ENCODE measurements around the gene LIME1.
A peak's percentile ranks its signal among the peaks of the same experiment; 100 is the strongest.

Gene LIME1, protein sequence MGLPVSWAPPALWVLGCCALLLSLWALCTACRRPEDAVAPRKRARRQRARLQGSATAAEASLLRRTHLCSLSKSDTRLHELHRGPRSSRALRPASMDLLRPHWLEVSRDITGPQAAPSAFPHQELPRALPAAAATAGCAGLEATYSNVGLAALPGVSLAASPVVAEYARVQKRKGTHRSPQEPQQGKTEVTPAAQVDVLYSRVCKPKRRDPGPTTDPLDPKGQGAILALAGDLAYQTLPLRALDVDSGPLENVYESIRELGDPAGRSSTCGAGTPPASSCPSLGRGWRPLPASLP

DNA sequence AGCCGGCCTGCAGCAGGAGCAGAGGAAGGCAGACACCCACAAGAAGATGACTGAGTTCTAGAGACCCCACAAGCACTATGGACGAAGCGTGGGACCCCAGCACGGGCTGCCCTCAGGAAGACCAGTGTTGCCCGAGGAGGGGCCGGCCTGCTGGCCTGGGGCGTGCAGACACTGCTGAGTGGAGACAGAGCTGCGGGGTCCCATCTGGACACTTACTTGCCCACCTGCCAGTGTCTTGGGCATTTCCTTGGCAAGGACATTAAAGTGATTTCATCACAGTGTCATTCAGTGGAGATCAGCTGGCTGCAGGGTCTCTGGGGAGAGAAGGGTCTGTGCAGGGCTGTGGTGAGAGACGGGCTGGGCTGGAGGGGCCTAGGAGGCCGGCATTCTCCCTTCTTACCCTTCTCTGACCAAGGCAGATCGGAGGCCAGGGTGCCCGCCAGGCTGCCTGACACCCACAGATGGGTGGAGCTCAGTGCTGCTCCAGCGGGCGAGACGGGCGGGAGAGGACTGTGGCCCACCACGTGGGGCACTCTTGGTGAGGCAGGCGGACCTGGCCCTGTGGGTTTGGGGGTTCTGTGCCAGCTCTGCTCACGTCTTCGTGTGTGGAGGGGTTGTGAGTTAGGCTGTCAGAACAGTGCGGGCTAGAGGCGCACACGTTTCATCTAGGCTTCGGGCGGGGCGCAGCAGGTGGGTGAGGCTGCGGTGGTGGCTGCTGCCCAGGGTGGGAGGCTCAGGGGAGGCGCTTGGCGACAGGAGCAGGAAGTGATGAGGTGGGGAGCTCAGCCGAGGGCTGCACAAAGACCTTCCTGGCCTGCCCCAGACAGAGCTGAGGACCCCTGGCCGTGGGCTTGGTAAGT is at the start of gene LIME1:
TSS of gene LIME1 (plus strand) at position 806 of the 860 bp plus-strand sequence. CDS start 886 bp downstream, outside the sequence.
- Histone ChIP-seq H3K9ac (ENCODE audit: low read length) (no peak within 1 kb of the TSS), H3K36me3 (ENCODE audit: control insufficient read depth, insufficient read depth, low read length, severe bottlenecking) (peaks cover 30% of the 10 kb centered on the region), H3K27me3 (replicated peaks; ENCODE audit: control insufficient read depth, insufficient read depth, low read length) (no peaks in the 10 kb centered on the region), H3K4me1 (ENCODE audit: control insufficient read depth, insufficient read depth, low read length) (peaks cover 11% of the 10 kb centered on the region), H3K9me3 (ENCODE audit: control insufficient read depth, low read length) (no peaks in the 10 kb centered on the region), H3K4me3 (ENCODE audit: low read length) (no peak within 1 kb of the TSS)
- no peak for DNase-seq (ENCODE audit: low read depth)

DNA sequence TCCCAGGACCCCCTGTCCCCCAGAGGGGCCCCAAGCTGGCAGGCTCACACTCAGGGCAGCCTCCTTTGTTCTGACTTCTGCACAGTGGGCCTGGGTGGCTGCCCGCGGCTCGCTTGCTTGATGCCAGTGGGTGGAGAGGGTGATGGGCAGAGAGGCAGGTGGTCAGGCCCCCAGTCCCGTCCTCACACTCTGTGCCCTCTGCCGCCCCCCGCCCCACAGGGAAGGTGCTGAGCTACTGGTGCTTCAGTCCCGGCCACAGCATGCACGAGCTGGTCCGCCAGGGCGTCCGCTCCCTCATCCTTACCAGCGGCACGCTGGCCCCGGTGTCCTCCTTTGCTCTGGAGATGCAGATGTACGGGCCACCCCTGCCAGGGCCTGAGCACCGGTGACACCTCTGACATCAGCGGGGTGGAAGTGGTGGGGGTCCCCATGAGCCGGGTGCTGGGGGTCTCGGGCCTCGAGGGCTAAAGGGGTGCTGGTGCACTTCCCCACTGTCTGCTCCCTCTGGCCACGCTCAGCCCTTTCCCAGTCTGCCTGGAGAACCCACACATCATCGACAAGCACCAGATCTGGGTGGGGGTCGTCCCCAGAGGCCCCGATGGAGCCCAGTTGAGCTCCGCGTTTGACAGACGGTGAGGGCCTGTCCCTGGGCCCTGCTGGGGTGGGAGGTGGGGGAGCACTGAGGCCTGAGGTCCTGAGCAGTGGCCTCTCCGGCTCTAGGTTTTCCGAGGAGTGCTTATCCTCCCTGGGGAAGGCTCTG is 48.9 kb upstream of the LIME1 start:
- Histone ChIP-seq H3K4me3 (ENCODE audit: low read length) (no peak overlapping the region), H3K9me3 (ENCODE audit: control insufficient read depth, low read length) (no peaks in the 10 kb centered on the region), H3K9ac (ENCODE audit: low read length) (peak overlapping the region; percentile 67), H3K27me3 (replicated peaks; ENCODE audit: control insufficient read depth, insufficient read depth, low read length) (no peaks in the 10 kb centered on the region), H3K36me3 (ENCODE audit: control insufficient read depth, insufficient read depth, low read length, severe bottlenecking) (no peaks in the 10 kb centered on the region), H3K4me1 (ENCODE audit: control insufficient read depth, insufficient read depth, low read length) (peaks cover 31% of the 10 kb centered on the region)
- no peak for DNase-seq (ENCODE audit: low read depth)

DNA sequence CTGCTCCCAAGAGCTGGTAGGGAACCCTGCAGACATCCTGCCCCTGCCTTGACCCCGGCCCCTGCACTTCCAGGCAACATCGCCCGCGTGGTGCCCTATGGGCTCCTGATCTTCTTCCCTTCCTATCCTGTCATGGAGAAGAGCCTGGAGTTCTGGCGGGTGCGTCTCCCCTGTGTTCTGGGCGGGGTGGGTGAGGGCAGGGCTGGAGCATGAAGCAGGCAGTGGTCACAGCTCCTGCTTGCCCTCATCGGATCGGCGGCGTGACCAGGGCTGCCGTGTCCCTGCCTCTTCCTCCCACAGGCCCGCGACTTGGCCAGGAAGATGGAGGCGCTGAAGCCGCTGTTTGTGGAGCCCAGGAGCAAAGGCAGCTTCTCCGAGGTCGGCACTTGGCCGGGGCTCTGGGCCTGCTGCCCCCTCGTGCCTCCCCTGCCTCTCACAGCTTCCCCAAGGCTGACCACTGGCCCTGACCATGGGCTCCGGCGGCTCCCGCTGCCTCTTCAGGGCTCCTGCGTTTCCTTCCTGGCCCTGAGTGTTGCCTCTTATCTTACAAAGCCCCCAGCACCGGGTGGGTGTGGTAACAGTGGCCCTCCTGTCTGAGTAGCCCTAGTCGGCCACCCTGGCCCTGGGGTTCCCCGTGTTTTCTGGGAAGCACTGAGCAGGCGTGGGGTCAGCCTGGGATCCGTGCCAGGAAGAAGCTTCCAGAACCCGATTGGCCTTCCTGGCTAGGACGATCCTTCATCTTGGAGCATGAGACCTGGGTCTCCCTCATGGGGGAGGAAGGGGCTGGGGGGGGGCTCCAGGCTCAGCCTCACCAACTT is 48.0 kb upstream of the LIME1 start:
- Histone ChIP-seq H3K27me3 (replicated peaks; ENCODE audit: control insufficient read depth, insufficient read depth, low read length) (no peaks in the 10 kb centered on the region), H3K4me1 (ENCODE audit: control insufficient read depth, insufficient read depth, low read length) (peaks cover 23% of the 10 kb centered on the region), H3K4me3 (ENCODE audit: low read length) (no peak overlapping the region), H3K9me3 (ENCODE audit: control insufficient read depth, low read length) (no peaks in the 10 kb centered on the region), H3K36me3 (ENCODE audit: control insufficient read depth, insufficient read depth, low read length, severe bottlenecking) (no peaks in the 10 kb centered on the region), H3K9ac (ENCODE audit: low read length) (peak overlapping the region; percentile 67)
- no peak for DNase-seq (ENCODE audit: low read depth)

DNA sequence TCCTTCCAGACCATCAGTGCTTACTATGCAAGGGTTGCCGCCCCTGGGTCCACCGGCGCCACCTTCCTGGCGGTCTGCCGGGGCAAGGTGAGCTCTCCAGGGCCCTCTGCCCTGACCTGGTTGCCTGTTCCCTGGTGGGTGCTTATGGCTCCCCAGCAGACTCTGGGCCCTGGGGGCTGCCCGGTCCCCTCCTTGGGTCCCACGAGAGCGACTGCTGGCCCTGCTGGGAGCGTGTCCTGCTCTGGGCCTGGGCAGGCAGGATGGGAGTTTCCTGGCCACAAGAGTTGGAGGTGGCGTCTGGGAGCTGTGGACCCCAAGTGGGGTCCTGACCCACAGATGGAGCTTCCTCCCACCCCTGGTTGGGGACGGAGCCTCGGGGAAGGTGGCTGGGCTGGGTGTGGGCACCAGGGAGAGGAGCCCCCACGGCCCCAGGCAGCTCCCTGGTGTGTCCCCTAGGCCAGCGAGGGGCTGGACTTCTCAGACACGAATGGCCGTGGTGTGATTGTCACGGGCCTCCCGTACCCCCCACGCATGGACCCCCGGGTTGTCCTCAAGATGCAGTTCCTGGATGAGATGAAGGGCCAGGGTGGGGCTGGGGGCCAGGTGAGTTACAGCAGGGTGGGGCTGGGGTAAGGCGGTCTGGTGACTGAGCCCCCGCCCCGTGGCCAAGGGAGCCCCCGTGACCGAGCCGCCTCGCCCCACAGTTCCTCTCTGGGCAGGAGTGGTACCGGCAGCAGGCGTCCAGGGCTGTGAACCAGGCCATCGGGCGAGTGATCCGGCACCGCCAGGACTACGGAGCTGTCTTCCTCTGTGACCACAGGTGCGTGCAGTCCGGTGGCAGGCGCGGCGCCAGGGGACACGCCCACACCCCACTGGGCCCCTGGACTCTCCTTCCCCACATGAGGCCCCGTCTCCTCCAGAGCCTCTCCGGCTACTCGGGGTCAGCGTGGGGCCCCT is 47.1 kb upstream of the LIME1 start:
- no peak for DNase-seq (ENCODE audit: low read depth)
- H3K4me1 ChIP-seq (ENCODE audit: control insufficient read depth, insufficient read depth, low read length) = peaks cover 23% of the 10 kb centered on the region
- H3K9me3 ChIP-seq (ENCODE audit: control insufficient read depth, low read length) = no peaks in the 10 kb centered on the region
- H3K27me3 ChIP-seq (replicated peaks; ENCODE audit: control insufficient read depth, insufficient read depth, low read length) = no peaks in the 10 kb centered on the region
- no peak overlapping the region for H3K4me3 ChIP-seq (ENCODE audit: low read length)
- no peaks in the 10 kb centered on the region for H3K36me3 ChIP-seq (ENCODE audit: control insufficient read depth, insufficient read depth, low read length, severe bottlenecking)
- no peak overlapping the region for H3K9ac ChIP-seq (ENCODE audit: low read length)

DNA sequence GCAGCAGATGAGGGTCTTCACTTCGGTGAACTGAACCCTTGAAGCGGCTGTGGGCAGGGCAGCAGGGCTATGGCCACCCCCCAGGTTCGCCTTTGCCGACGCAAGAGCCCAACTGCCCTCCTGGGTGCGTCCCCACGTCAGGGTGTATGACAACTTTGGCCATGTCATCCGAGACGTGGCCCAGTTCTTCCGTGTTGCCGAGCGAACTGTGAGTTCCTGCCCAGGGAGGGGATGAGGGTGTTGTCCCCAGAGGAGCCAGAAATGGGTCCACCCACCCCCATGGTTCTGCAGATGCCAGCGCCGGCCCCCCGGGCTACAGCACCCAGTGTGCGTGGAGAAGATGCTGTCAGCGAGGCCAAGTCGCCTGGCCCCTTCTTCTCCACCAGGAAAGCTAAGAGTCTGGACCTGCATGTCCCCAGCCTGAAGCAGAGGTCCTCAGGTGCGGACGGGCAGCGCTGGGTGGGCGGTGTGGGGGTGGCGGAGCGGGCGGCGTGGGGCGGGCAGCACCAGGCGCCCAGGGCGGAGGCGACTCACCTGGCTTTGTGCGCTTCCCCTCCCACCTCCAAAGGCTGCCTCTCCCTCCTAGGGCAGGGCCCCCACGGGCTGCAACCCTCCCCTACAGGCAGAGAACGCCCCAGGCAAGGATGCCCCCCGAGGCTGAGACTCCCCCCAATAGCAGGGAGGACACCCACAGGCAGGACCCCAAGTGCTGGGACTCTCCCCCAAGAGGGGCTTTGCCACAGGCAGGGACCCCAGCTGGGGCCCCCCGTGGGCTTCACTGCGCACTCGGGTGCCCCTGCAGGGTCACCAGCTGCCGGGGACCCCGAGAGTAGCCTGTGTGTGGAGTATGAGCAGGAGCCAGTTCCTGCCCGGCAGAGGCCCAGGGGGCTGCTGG is 46.2 kb upstream of the LIME1 start:
- no peaks in the 10 kb centered on the region for H3K27me3 ChIP-seq (replicated peaks; ENCODE audit: control insufficient read depth, insufficient read depth, low read length)
- H3K4me3 ChIP-seq (ENCODE audit: low read length) = no peak overlapping the region

DNA sequence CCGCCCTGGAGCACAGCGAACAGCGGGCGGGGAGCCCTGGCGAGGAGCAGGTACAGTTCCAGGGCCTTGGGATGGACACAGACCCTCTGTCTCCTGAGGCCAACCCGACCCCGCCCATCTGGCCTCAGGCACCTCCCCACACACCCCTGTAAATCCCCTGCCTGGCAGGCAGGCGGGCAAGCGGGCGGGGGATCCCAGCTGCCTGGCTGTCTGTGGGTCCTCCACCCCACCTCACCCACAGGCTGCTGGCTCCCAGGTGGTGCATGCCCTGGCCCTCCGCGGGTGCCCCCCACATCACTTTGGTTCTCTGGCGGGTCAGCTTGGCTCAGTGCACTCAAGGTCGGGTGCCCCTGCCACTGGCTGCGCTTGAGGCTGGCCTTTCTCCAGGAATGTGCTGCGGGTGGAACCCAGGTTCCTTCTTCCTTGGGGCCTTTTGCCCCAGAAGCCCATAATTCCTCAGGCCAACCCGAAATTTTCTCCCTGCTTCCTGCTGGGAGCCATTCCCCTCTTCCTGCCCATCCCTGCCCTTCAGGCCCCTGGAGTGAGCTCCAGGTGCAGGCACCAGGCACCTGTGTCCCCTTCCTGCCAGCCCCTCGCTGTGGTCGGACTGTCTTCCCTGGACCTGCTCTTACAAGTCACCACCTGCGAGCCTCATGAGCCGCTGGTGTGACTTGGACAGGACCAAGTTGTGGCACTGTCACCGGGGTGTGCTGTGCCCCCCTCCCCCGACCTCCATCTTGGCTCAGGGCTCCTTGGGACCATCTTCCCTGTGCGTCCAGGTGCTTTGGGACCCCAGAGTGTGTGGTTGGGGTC is 45.4 kb upstream of the LIME1 start:
- Histone ChIP-seq H3K4me1 (ENCODE audit: control insufficient read depth, insufficient read depth, low read length) (peaks cover 23% of the 10 kb centered on the region), H3K9ac (ENCODE audit: low read length) (no peak overlapping the region), H3K9me3 (ENCODE audit: control insufficient read depth, low read length) (no peaks in the 10 kb centered on the region), H3K36me3 (ENCODE audit: control insufficient read depth, insufficient read depth, low read length, severe bottlenecking) (no peaks in the 10 kb centered on the region), H3K27me3 (replicated peaks; ENCODE audit: control insufficient read depth, insufficient read depth, low read length) (no peaks in the 10 kb centered on the region), H3K4me3 (ENCODE audit: low read length) (no peak overlapping the region)
- no peak for DNase-seq (ENCODE audit: low read depth)

More for the DNA sequence above, 46.2 kb upstream of the LIME1 start:
- no peaks in the 10 kb centered on the region for H3K36me3 ChIP-seq (ENCODE audit: control insufficient read depth, insufficient read depth, low read length, severe bottlenecking)
- peaks cover 23% of the 10 kb centered on the region for H3K4me1 ChIP-seq (ENCODE audit: control insufficient read depth, insufficient read depth, low read length)
- no peak for DNase-seq (ENCODE audit: low read depth)
- no peaks in the 10 kb centered on the region for H3K9me3 ChIP-seq (ENCODE audit: control insufficient read depth, low read length)
- no peak overlapping the region for H3K9ac ChIP-seq (ENCODE audit: low read length)

DNA sequence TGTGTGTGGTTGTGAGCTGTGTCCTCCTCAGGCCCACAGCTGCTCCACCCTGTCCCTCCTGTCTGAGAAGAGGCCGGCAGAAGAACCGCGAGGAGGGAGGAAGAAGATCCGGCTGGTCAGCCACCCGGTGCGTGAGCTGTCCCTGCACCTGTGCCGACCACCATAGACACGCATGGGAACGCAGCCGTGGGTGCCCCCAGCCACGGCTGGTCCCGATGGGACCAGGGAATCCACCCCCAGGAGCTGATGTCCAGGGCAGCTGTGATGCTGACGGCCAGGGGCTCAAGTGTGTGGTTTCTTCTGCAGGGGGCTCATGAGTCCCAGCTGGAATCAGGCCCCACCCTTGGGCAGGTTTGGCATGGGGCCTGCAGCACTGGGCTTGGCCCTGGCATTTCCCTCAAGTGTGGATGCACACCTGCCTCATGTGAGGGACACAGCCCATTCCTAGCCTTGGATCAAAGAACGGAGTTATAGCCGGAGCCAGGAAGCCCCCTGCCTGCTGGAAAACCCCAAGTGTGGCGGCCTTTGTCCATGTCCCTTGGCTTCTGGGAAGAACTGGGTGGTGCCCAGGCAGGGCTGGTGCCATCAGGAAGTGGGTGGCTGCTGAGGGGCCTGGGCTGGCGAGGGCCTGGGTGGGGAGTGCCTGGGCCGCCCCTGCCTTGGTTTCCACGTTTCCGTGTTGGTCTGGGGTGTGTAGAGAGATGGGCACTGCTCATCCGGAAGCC is 44.6 kb upstream of the LIME1 start:
- H3K9me3 ChIP-seq (ENCODE audit: control insufficient read depth, low read length) = no peaks in the 10 kb centered on the region
- no peak for DNase-seq (ENCODE audit: low read depth)
- H3K27me3 ChIP-seq (replicated peaks; ENCODE audit: control insufficient read depth, insufficient read depth, low read length) = no peaks in the 10 kb centered on the region
- no peak overlapping the region for H3K9ac ChIP-seq (ENCODE audit: low read length)
- peaks cover 20% of the 10 kb centered on the region for H3K4me1 ChIP-seq (ENCODE audit: control insufficient read depth, insufficient read depth, low read length)
- H3K36me3 ChIP-seq (ENCODE audit: control insufficient read depth, insufficient read depth, low read length, severe bottlenecking) = no peaks in the 10 kb centered on the region
- no peak overlapping the region for H3K4me3 ChIP-seq (ENCODE audit: low read length)

DNA sequence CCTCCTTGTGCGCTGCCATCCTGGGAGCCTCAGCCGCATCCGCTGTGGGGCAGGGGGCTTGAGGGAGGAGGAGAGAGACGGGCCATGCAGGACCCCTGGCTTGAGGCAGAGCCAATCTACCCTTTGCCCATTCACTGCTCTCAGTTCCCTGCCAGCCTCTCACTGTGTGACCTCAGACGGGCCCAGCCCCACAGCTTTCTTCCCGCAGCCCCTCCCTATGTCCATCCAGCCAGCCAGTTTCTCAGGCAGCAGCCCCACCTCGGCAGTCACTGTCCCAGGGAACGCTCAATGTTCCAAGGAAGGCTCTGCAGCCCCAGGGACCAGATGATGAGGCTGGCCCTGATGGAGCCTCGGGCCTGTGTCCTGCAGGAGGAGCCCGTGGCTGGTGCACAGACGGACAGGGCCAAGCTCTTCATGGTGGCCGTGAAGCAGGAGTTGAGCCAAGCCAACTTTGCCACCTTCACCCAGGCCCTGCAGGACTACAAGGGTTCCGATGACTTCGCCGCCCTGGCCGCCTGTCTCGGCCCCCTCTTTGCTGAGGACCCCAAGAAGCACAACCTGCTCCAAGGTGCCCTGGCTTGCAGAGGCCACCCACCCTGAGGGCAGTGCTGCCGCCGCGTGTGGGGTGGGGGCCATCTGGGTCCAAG is 43.9 kb upstream of the LIME1 start:
- Histone ChIP-seq H3K4me1 (ENCODE audit: control insufficient read depth, insufficient read depth, low read length) (peaks cover 20% of the 10 kb centered on the region), H3K36me3 (ENCODE audit: control insufficient read depth, insufficient read depth, low read length, severe bottlenecking) (no peaks in the 10 kb centered on the region), H3K27me3 (replicated peaks; ENCODE audit: control insufficient read depth, insufficient read depth, low read length) (no peaks in the 10 kb centered on the region), H3K9ac (ENCODE audit: low read length) (no peak overlapping the region), H3K9me3 (ENCODE audit: control insufficient read depth, low read length) (no peaks in the 10 kb centered on the region), H3K4me3 (ENCODE audit: low read length) (no peak overlapping the region)
- peak; percentile 23 for DNase-seq (ENCODE audit: low read depth)

All from adipocyte (in vitro differentiated cells).